Measurements from ENCODE around the gene FRMD4A.
"Not testable (repeated sequence)": the region's sequence is repeated elsewhere in the genome, so short reads cannot be mapped to it uniquely, and the experiment has no call there.

FRMD4A gene

DNA sequence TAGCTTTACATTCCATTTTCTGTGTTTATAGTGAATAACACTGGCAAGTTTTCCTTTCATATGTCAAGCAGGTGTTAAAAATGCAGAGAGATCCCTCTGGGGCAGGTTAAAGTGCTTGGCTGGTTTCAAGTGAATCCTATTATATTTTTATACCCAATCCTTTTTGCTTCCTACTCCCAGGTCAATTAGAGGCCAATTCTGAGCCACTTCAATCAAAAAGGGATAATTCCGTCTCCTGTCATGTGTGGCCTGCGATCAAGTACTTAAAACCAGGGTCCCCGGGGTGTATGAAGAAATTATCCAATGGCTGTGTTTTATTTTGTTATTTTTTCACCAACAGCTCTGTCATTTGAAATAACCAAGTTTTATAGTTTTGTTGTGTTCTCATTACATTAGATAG lies 430.8 kb downstream of the FRMD4A start:
- no peak for TF ChIP-seq JUND (IDR thresholded peaks at IDR 0.05; ENCODE audit: low read depth)
- DNase-seq (ENCODE audit: low read depth in 1 of 2, low spot score in 1 of 2), result no peak
- in situ Hi-C loops (cut with HindIII; ENCODE audit: low pct_unique_long_range_greater_than_20kb, low sequenced_read_pairs), result no loop called here

- DNase-seq (ENCODE audit: low read depth in 1 of 2, low spot score in 1 of 2); in situ Hi-C loops (cut with HindIII; ENCODE audit: low pct_unique_long_range_greater_than_20kb, low sequenced_read_pairs): not testable (repeated sequence)
These were observed 434.6 kb downstream of the FRMD4A start for GRCh38 chr10:13896146-13896545.

GRCh38 chr10:13894412-13895093 lies 436.2 kb downstream of the FRMD4A start:
- no peak for DNase-seq (ENCODE audit: low read depth in 1 of 2, low spot score in 1 of 2)
- no peak for TF ChIP-seq JUND (IDR thresholded peaks at IDR 0.05; ENCODE audit: low read depth)
- in situ Hi-C loops (cut with HindIII; ENCODE audit: low pct_unique_long_range_greater_than_20kb, low sequenced_read_pairs), result no loop called here

- in situ Hi-C loops (cut with HindIII; ENCODE audit: low pct_unique_long_range_greater_than_20kb, low sequenced_read_pairs), result no loop called here
- TF ChIP-seq JUND (IDR thresholded peaks at IDR 0.05; ENCODE audit: low read depth), result no peak
- DNase-seq (ENCODE audit: low read depth in 1 of 2, low spot score in 1 of 2), result peak in 1 of 2 experiments; percentile 40
These were observed 436.8 kb downstream of the FRMD4A start for GRCh38 chr10:13893926-13894325.

DNA sequence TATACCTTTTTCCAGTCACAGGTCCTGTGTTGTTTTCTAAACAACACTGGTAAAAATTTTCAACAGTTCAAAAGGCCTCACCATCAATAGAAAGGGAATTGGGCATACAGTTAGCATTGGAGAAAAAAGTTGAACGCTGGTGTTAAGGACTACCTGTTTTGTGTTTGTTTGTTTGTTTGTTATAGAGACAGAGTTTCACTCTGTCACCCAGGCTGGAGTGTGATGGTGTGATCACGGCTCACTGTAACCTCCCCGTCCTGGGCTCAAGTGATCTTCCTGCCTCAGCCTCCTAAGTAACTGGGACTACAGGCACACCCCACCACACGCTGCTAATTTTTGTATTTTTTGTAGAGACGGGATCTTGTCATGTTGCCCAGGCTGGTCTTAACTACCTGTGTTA lies 437.9 kb downstream of the FRMD4A start:
- in situ Hi-C loops (cut with HindIII; ENCODE audit: low pct_unique_long_range_greater_than_20kb, low sequenced_read_pairs), result no loop called here
- TF ChIP-seq JUND (IDR thresholded peaks at IDR 0.05; ENCODE audit: low read depth), result no peak
- DNase-seq (ENCODE audit: low read depth in 1 of 2, low spot score in 1 of 2), result no peak

GRCh38 chr10:13892001-13892491 lies 438.7 kb downstream of the FRMD4A start:
- no peak for DNase-seq (ENCODE audit: low read depth in 1 of 2, low spot score in 1 of 2)
- no peak for TF ChIP-seq JUND (IDR thresholded peaks at IDR 0.05; ENCODE audit: low read depth)
- in situ Hi-C loops (cut with HindIII; ENCODE audit: low pct_unique_long_range_greater_than_20kb, low sequenced_read_pairs), result no loop called here

DNA sequence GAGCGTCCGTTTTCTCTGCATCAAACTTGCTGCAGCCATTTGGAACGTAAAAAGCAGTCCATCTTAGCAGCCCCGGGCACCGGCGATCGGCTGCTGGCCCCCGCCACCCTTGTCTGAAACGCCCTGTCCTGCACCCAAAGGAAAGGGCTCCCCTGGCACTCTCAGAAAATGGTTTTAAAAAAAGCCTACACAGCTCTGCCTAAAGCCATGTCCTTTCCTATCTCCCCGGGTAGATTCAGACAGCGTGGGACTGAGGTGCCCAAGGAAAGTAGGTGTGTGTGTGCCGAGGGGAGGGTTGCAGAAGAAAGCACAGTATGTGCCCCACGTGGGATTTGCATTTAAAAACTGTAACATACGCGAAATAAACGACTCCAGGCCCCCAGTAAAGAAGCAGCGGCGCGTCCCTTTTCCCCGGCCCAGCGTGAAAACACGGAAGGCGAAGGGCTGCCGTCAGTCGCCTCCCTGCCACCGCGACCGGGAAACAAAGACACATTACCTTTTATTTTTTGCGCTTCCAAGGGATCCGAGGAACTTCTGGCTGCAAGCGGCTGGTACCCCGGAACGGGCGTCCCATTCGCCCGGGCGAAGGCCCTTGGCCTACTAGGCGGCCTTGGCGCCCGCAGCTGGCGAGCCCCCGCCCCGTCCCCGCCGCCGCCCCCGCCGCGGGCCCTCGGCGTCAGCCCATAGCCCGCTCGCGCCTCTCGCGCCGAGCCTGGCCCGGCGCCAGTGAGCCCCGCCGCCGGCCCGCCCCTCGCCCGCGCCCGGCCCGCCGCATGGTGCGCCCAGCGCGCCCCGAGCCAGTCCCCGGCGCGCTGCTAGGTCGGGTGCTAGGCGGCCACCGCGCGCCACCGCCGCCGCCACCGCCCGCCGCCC lies 439.4 kb downstream of the FRMD4A start:
- DNase-seq (ENCODE audit: low read depth in 1 of 2, low spot score in 1 of 2), result no peak
- no peak for TF ChIP-seq JUND (IDR thresholded peaks at IDR 0.05; ENCODE audit: low read depth)
- in situ Hi-C loops (cut with HindIII; ENCODE audit: low pct_unique_long_range_greater_than_20kb, low sequenced_read_pairs), result no loop called here

GRCh38 chr10:13890233-13891127 lies 440.2 kb downstream of the FRMD4A start:
- TF ChIP-seq JUND (IDR thresholded peaks at IDR 0.05; ENCODE audit: low read depth), result no peak
- DNase-seq (ENCODE audit: low read depth in 1 of 2, low spot score in 1 of 2), result no peak
- in situ Hi-C loops (cut with HindIII; ENCODE audit: low pct_unique_long_range_greater_than_20kb, low sequenced_read_pairs), result no loop called here

GRCh38 chr10:13887761-13888160 lies 443.0 kb downstream of the FRMD4A start:
- in situ Hi-C loops (cut with HindIII; ENCODE audit: low pct_unique_long_range_greater_than_20kb, low sequenced_read_pairs), result no loop called here

DNA sequence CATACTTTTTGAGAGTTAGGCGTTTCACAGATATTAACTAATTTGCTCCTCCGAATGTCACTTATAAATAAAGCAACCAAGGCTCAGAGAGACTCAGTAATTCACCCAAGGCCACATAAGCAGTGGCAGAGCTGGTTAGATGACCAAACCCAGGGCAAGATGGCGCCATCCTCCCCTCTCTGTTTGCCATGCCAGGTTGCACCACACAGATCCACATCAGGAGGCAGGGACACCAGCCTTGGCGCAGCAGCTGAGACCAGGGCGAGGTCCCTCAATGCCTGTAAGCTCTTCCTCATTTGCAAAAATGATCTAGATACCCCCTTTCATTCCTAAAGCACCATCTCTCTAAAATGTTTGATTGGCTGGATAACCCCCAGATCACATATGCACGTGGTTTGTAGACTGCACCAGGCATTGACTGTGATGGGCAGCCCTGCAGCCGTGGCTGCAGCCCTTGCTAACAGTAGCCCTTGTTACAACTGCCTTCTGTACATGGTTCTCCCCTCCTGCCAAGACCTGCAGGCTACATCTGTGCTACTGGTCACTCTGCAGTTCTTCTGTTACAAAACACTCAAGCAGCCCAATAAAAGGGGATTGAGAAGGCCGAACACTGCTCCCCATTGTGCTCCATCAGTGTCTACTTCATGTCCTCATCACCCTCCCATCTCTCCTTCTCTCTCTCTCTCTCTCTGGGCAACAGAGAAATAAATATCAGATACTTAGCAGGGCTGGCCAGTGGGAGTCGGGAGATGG lies 445.3 kb downstream of the FRMD4A start:
- in situ Hi-C loops (cut with HindIII; ENCODE audit: low pct_unique_long_range_greater_than_20kb, low sequenced_read_pairs), result no loop called here
- DNase-seq (ENCODE audit: low read depth in 1 of 2, low spot score in 1 of 2), result no peak
- no peak for TF ChIP-seq JUND (IDR thresholded peaks at IDR 0.05; ENCODE audit: low read depth)

More at GRCh38 chr10:13887761-13888160, 443.0 kb downstream of the FRMD4A start:
- DNase-seq (ENCODE audit: low read depth in 1 of 2, low spot score in 1 of 2), result no peak
- no peak for TF ChIP-seq JUND (IDR thresholded peaks at IDR 0.05; ENCODE audit: low read depth)

GRCh38 chr10:13883636-13884444 lies 446.9 kb downstream of the FRMD4A start:
- no peak for TF ChIP-seq JUND (IDR thresholded peaks at IDR 0.05; ENCODE audit: low read depth)
- DNase-seq (ENCODE audit: low read depth in 1 of 2, low spot score in 1 of 2), result no peak
- in situ Hi-C loops (cut with HindIII; ENCODE audit: low pct_unique_long_range_greater_than_20kb, low sequenced_read_pairs), result no loop called here
